ENCODE measurements around the gene NAA25. TPM values are rescaled to one million over a fixed set of nuclear protein-coding genes. Genes with fewer than 3 reads are reported as not detected.
"Not testable (repeated sequence)": the region's sequence is repeated elsewhere in the genome, so short reads cannot be mapped to it uniquely, and the experiment has no call there.

The NAA25 gene
- total RNA-seq, 6 experiments from 2014 or later, result 9.7 to 11.8 (median 10.8) TPM

GRCh38 chr12:112105891-112106290 is 2.7 kb downstream of the NAA25 start:
- peaks cover 0 to 30% (median 10%) of the 10 kb centered on the region in 4 donors for H3K4me1 ChIP-seq
- DNase-seq, result no peak
- WGBS (ENCODE audit: insufficient coverage, low coverage, low lambda C conversion rate, missing lambda C conversion rate), result 30% methylated on average over 3 of the region's 3 CpGs

GRCh38 chr12:112103758-112104503 is 4.7 kb downstream of the NAA25 start:
- peaks cover 0 to 26% (median 10%) of the 10 kb centered on the region in 4 donors for H3K4me1 ChIP-seq
- no peaks in the 10 kb centered on the region for H3K27me3 ChIP-seq
- H3K9me3 ChIP-seq, result no peaks in the 10 kb centered on the region
- no peak for DNase-seq
- no peak for ATAC-seq
- TF ChIP-seq POLR2A (IDR thresholded peaks at IDR 0.05), result no peak
- TF ChIP-seq CTCF (IDR thresholded peaks at IDR 0.05), result no peak
- peaks cover 0 to 9% (median 3%) of the 10 kb centered on the region in 4 donors for H3K36me3 ChIP-seq
- no peak overlapping the region for H3K4me3 ChIP-seq
- intact Hi-C loops (cut with DNase I), result no loop called here
- 83% methylated on average over 4 of the region's 8 CpGs for WGBS (ENCODE audit: insufficient coverage, low coverage, low lambda C conversion rate, missing lambda C conversion rate)
- H3K27ac ChIP-seq, result no peak overlapping the region

More at GRCh38 chr12:112105891-112106290, 2.7 kb downstream of the NAA25 start:
- no peak overlapping the region for H3K4me3 ChIP-seq
- ATAC-seq, result no peak
- TF ChIP-seq CTCF (IDR thresholded peaks at IDR 0.05) (no peak), POLR2A (IDR thresholded peaks at IDR 0.05) (no peak)
- H3K36me3 ChIP-seq, result peaks cover 0 to 6% (median 3%) of the 10 kb centered on the region in 4 donors
- H3K27me3 ChIP-seq, result no peaks in the 10 kb centered on the region
- intact Hi-C loops (cut with DNase I), result no loop called here
- H3K27ac ChIP-seq, result no peak overlapping the region
- no peaks in the 10 kb centered on the region for H3K9me3 ChIP-seq

GRCh38 chr12:112102746-112103145 is 5.8 kb downstream of the NAA25 start:
- 97% methylated on average over 16 of the region's 19 CpGs for WGBS (ENCODE audit: insufficient coverage, low coverage, low lambda C conversion rate, missing lambda C conversion rate)

GRCh38 chr12:112102127-112102526 is 6.5 kb downstream of the NAA25 start:
- no peak for ATAC-seq
- no peaks in the 10 kb centered on the region for H3K9me3 ChIP-seq
- no peaks in the 10 kb centered on the region for H3K27me3 ChIP-seq
- no peak overlapping the region for H3K4me3 ChIP-seq
- no peak overlapping the region for H3K27ac ChIP-seq
- H3K4me1 ChIP-seq, result peaks cover 0 to 20% (median 7%) of the 10 kb centered on the region in 4 donors
- H3K36me3 ChIP-seq, result peaks cover 0 to 9% (median 3%) of the 10 kb centered on the region in 4 donors
- WGBS (ENCODE audit: insufficient coverage, low coverage, low lambda C conversion rate, missing lambda C conversion rate), result 96% methylated on average over 4 of the region's 4 CpGs
- no peak for TF ChIP-seq CTCF (IDR thresholded peaks at IDR 0.05)
- no peak for TF ChIP-seq POLR2A (IDR thresholded peaks at IDR 0.05)
- intact Hi-C loops (cut with DNase I), result no loop called here
- no peak for DNase-seq

More at GRCh38 chr12:112102746-112103145, 5.8 kb downstream of the NAA25 start:
- H3K4me1 ChIP-seq, result peaks cover 0 to 26% (median 10%) of the 10 kb centered on the region in 4 donors
- ATAC-seq; intact Hi-C loops (cut with DNase I); DNase-seq; H3K9me3 ChIP-seq; H3K27me3 ChIP-seq; H3K4me3 ChIP-seq; H3K27ac ChIP-seq; H3K36me3 ChIP-seq: not testable (repeated sequence)

GRCh38 chr12:112100500-112100899 is 8.1 kb downstream of the NAA25 start:
- H3K27ac ChIP-seq; H3K27me3 ChIP-seq; ATAC-seq; intact Hi-C loops (cut with DNase I); DNase-seq; H3K9me3 ChIP-seq; H3K4me1 ChIP-seq; H3K4me3 ChIP-seq; H3K36me3 ChIP-seq: not testable (repeated sequence)
- 98% methylated on average over 5 of the region's 15 CpGs for WGBS (ENCODE audit: insufficient coverage, low coverage, low lambda C conversion rate, missing lambda C conversion rate)

All from right lobe of liver (tissue), 6 donors.